B cell (primary cell): Measurements from ENCODE around the gene GGCT. TPM values are rescaled to one million over a fixed set of nuclear protein-coding genes. Genes with fewer than 3 reads are reported as not detected.

Source experiments
- ATAC-seq: fragments of 200-7000 bp; cut with Tn5 transposase; one replicate; pipeline ENCODE4 v1.10.0; 2021; ENCODE audit warnings: low read depth, mild to moderate bottlenecking, moderate number of reproducible peaks, moderate library complexity
- CTCF ChIA-PET: fragments of 350-600 bp; sonication (Branson Sonifier 250); formaldehyde crosslinking; loops from one replicate; lab custom pipeline; 2021; ENCODE audit warnings: antibody characterized with exemption, inconsistent platforms; lab: Charles Lee
- POLR2A ChIA-PET: fragments of 350-600 bp; sonication (Branson Sonifier 250); formaldehyde crosslinking; loops from one replicate; lab custom pipeline; 2021; ENCODE audit warnings: antibody characterized with exemption; lab: Charles Lee
- DNase-seq: peaks from one replicate; pipeline ENCODE4 v3.0.0; 2013
- H2AFZ ChIP-seq: 2 replicates; pipeline ENCODE4 v1.6.1; 2012; ENCODE audit warnings: mild to moderate bottlenecking, low read depth, low read length; ENCODE audit not compliant: insufficient read depth, poor library complexity, severe bottlenecking
- H3K27ac ChIP-seq, 2 donors: 1 replicate in 1 of 2; 2 replicates in 1 of 2; pipeline ENCODE4 v1.5.1; 2012 to 2013; ENCODE audit warnings: low read length in 2 of 2, mild to moderate bottlenecking in 2 of 2, moderate library complexity in 1 of 2
- H3K27me3 ChIP-seq, 4 experiments: fragments of 200-600 bp in 1 of 4; sonication (generic) in 1 of 4; replicated peaks in 1 of 4; 1 replicate in 2 of 4; 2 replicates in 2 of 4; pipeline versions ENCODE4 v1.6.1 to v1.7.0; 2013 to 2016; ENCODE audit warnings: low read length in 3 of 4, mild to moderate bottlenecking in 2 of 4, mixed read lengths in 1 of 4, moderate library complexity in 1 of 4; ENCODE audit not compliant: insufficient read depth in 4 of 4, control insufficient read depth in 3 of 4; ENCODE audit errors: control extremely low read depth in 1 of 4
- H3K36me3 ChIP-seq, 2 experiments: replicated peaks in 1 of 2; 1 replicate in 1 of 2; 2 replicates in 1 of 2; pipeline versions ENCODE4 v1.6.1 to v1.7.1; 2013; ENCODE audit warnings: low read length in 1 of 2; ENCODE audit not compliant: insufficient read depth in 2 of 2, control insufficient read depth in 1 of 2; ENCODE audit errors: control extremely low read depth in 1 of 2, extremely low read depth in 1 of 2
- H3K4me1 ChIP-seq, 2 donors: fragments of 200-600 bp in 1 of 2; sonication (generic) in 1 of 2; 1 replicate in 1 of 2; 2 replicates in 1 of 2; pipeline versions ENCODE4 v1.5.1 to v1.6.1; 2013 to 2017; ENCODE audit warnings: low read length in 2 of 2; ENCODE audit not compliant: control insufficient read depth in 2 of 2, insufficient read depth in 2 of 2
- H3K4me2 ChIP-seq: replicated peaks from 2 replicates; pipeline ENCODE3; 2012; ENCODE audit warnings: mild to moderate bottlenecking, low read depth, low read length; ENCODE audit not compliant: poor library complexity, severe bottlenecking
- H3K4me3 ChIP-seq, 5 experiments: fragments of 200-600 bp in 1 of 5; sonication (generic) in 1 of 5; 1 replicate in 3 of 5; 2 replicates in 2 of 5; pipeline versions ENCODE4 v1.5.1 to v1.7.0; 2011 to 2016; ENCODE audit warnings: low read length in 4 of 5, mild to moderate bottlenecking in 4 of 5, low read depth in 2 of 5, control low read depth in 1 of 5, moderate library complexity in 1 of 5; ENCODE audit not compliant: insufficient read depth in 1 of 5; ENCODE audit errors: control extremely low read depth in 1 of 5, extremely low read depth in 1 of 5
- H3K79me2 ChIP-seq: fragments of 200-600 bp; sonication (generic); one replicate; pipeline ENCODE4 v1.6.0; 2016; ENCODE audit warnings: low read length; ENCODE audit not compliant: control insufficient read depth, insufficient read depth
- H3K9ac ChIP-seq: fragments of 200-600 bp; sonication (generic); 2 replicates; pipeline ENCODE4 v1.6.1; 2017; ENCODE audit warnings: mild to moderate bottlenecking, low read length, moderate library complexity
- H3K9me3 ChIP-seq, 3 donors: one replicate each; pipeline versions ENCODE4 v1.6.1 to v1.7.1; 2013; ENCODE audit warnings: low read length in 2 of 3; ENCODE audit not compliant: control insufficient read depth in 2 of 3, insufficient read depth in 1 of 3; ENCODE audit errors: control extremely low read depth in 1 of 3
- H4K20me1 ChIP-seq: 2 replicates; pipeline ENCODE4 v1.6.0; 2012; ENCODE audit warnings: mild to moderate bottlenecking, low read length; ENCODE audit not compliant: insufficient read depth, control insufficient read depth, poor library complexity, severe bottlenecking
- H3K27ac Mint-ChIP-seq: one replicate; pipeline ENCODE4 v1.8.0; 2021; ENCODE audit warnings: mixed read lengths
- H3K27me3 Mint-ChIP-seq: one replicate; pipeline ENCODE4 v1.8.0; 2021; ENCODE audit warnings: mixed read lengths
- H3K4me1 Mint-ChIP-seq: one replicate; pipeline ENCODE4 v1.8.0; 2021; ENCODE audit warnings: mixed read lengths
- H3K4me3 Mint-ChIP-seq: one replicate; pipeline ENCODE4 v1.8.0; 2021; ENCODE audit warnings: mixed read lengths
- H3K9me3 Mint-ChIP-seq: one replicate; pipeline ENCODE4 v1.8.0; 2022; ENCODE audit warnings: mixed read lengths; ENCODE audit not compliant: insufficient read depth
- EZH2 ChIP-seq: IDR thresholded peaks from 2 replicates; pipeline ENCODE4 v1.6.1; 2012; ENCODE audit warnings: borderline replicate concordance, low read depth, mild to moderate bottlenecking, moderate library complexity, low read length; ENCODE audit not compliant: insufficient read depth, poor library complexity, severe bottlenecking
- WGBS: methylation state at CpG from one replicate; pipeline ENCODE4 v1.1.5; 2013; ENCODE audit warnings: missing lambda C conversion rate; ENCODE audit not compliant: insufficient coverage; 5-methylcytosine and 5-hydroxymethylcytosine counted together
- intact Hi-C: fragments of 100-400 bp; cut with micrococcal nuclease; formaldehyde crosslinking; loops from one replicate; pipeline ENCODE4 v1.10.0; 2022
- polyA plus RNA-seq: library from polyadenylated mRNA; depleted of rRNA; stranded (reverse); fragments of >200 nt; gene quantifications from 2 replicates; pipeline ENCODE4 v1.2.3, GENCODE V29; 2012
- total RNA-seq, 2 donors: library from RNA; stranded (reverse); fragments of 120-200 nt in 1 of 2; gene quantifications; 1 replicate in 1 of 2; 2 replicates in 1 of 2; pipeline versions ENCODE4 v1.2.3 to v1.2.4, GENCODE V29; 2013 to 2022
- TF ChIP-seq, protein P1 (sequence below): fragments of 200-600 bp; IDR thresholded peaks from one replicate; pipeline ENCODE4 v1.8.0; 2022; ENCODE audit warnings: antibody characterized with exemption, mild to moderate bottlenecking

Gene GGCT
- total and polyA plus RNA-seq, 2 donors (not counting 1 experiment from before 2014, with no cell fraction given): 8.1 to 12.5 TPM

DNA sequence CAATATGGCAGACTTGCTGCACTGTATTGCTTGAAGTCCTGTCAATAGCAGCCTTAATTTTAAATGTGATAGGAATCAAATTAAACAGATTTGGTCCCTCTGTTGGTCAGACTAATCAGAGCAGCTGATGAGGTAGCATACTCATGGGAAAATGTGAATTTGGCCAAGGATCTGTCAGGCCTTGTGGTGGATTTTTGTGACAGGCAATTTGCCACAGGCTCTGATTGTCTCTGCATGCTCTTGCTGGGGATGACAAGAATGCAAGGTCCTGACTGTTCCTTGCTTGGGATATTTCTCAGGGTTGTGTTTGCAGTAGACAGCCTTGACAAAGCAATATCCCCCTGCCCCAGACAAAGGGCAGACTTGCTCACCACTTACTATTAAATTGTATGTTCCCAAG is 48.5 kb upstream of the GGCT start:
- no peak overlapping the region for H3K4me2 ChIP-seq
- peaks cover 0 to 8% of the 10 kb centered on the region in 2 experiments for H3K36me3 ChIP-seq
- TF ChIP-seq, protein P1, sequence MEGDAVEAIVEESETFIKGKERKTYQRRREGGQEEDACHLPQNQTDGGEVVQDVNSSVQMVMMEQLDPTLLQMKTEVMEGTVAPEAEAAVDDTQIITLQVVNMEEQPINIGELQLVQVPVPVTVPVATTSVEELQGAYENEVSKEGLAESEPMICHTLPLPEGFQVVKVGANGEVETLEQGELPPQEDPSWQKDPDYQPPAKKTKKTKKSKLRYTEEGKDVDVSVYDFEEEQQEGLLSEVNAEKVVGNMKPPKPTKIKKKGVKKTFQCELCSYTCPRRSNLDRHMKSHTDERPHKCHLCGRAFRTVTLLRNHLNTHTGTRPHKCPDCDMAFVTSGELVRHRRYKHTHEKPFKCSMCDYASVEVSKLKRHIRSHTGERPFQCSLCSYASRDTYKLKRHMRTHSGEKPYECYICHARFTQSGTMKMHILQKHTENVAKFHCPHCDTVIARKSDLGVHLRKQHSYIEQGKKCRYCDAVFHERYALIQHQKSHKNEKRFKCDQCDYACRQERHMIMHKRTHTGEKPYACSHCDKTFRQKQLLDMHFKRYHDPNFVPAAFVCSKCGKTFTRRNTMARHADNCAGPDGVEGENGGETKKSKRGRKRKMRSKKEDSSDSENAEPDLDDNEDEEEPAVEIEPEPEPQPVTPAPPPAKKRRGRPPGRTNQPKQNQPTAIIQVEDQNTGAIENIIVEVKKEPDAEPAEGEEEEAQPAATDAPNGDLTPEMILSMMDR: no peak
- no peak for TF ChIP-seq EZH2
- no peak overlapping the region for H3K4me3 ChIP-seq
- peaks cover 5% of the 10 kb centered on the region for H3K4me1 Mint-ChIP-seq
- H3K27ac Mint-ChIP-seq: no peak overlapping the region
- ATAC-seq (no peak), DNase-seq (no peak)
- no peaks in the 10 kb centered on the region for H3K9me3 ChIP-seq
- no peaks in the 10 kb centered on the region for H3K27me3 Mint-ChIP-seq
- no peak overlapping the region for H3K4me3 Mint-ChIP-seq
- ChIA-PET POLR2A (no interaction called here), CTCF (interaction anchor here (1.1 kb wide), 1 partner anchor 11 kb away, joined by 5 read pairs; no protein-coding TSS in a partner anchor)
- H2AFZ ChIP-seq: no peak overlapping the region
- peaks cover 3 to 4% of the 10 kb centered on the region in 2 donors for H3K4me1 ChIP-seq
- H3K9me3 Mint-ChIP-seq: no peaks in the 10 kb centered on the region
- H3K9ac ChIP-seq: no peak overlapping the region
- no peaks in the 10 kb centered on the region for H4K20me1 ChIP-seq
- intact Hi-C loops: no loop called here
- no peaks in the 10 kb centered on the region for H3K27me3 ChIP-seq
- no peaks in the 10 kb centered on the region for H3K79me2 ChIP-seq
- H3K27ac ChIP-seq: no peak overlapping the region

DNA sequence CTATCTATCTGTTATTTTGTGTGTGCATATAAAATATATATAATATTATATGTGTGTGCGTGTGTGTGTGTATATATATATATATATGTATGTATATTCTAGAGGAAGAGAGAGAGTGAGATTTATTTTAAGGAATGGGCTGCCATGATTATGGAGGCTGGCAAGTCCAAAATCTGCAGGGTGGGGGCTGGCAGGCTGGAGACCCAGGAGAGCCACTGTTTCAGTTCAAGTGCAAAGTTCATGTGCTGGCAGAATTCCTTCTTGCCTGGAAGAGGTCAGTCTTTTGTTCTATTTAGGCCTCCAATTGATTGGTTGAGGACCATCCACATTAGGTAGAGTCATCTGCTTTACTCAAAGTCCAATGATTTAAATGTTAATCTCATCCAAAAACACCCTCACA is 47.7 kb upstream of the GGCT start:
- H3K36me3 ChIP-seq: peaks cover 1 to 10% of the 10 kb centered on the region in 2 experiments
- DNase-seq: no peak
- intact Hi-C loops: no loop called here
- CTCF ChIA-PET: interaction anchor here (0.7 to 1.1 kb wide), 3 partner anchors 16 to 674 kb away, joined by 3 to 5 read pairs (median 3); no protein-coding TSS in a partner anchor
- H3K4me1 ChIP-seq: peaks cover 3 to 4% of the 10 kb centered on the region in 2 donors
- POLR2A ChIA-PET: no interaction called here
- Mint-ChIP-seq H3K9me3 (no peaks in the 10 kb centered on the region), H3K27ac (no peak overlapping the region), H3K4me1 (peaks cover 5% of the 10 kb centered on the region), H3K27me3 (no peaks in the 10 kb centered on the region), H3K4me3 (no peak overlapping the region)
- no peaks in the 10 kb centered on the region for H3K9me3 ChIP-seq
- H3K79me2 ChIP-seq: no peaks in the 10 kb centered on the region
- TF ChIP-seq, protein P1: no peak
- no peak for TF ChIP-seq EZH2
- H4K20me1 ChIP-seq: no peaks in the 10 kb centered on the region
- no peak overlapping the region for H3K27ac ChIP-seq
- no peak overlapping the region for H3K4me3 ChIP-seq
- H3K27me3 ChIP-seq: no peaks in the 10 kb centered on the region
- H3K4me2 ChIP-seq: no peak overlapping the region
- no peak for ATAC-seq
- WGBS: no CpG with 5 or more reads among the region's 1 CpG
- no peak overlapping the region for H3K9ac ChIP-seq
- H2AFZ ChIP-seq: no peak overlapping the region
